GM04504 (cell line): ENCODE results near the gene ZNF324B.
"Not testable (repeated sequence)": the region's sequence is repeated elsewhere in the genome, so short reads cannot be mapped to it uniquely, and the experiment has no call there.

Experiments
- DNase-seq: peaks from one replicate; pipeline ENCODE4 v3.0.0-alpha.2; 2012; ENCODE audit warnings: low read depth

Gene ZNF324B

DNA sequence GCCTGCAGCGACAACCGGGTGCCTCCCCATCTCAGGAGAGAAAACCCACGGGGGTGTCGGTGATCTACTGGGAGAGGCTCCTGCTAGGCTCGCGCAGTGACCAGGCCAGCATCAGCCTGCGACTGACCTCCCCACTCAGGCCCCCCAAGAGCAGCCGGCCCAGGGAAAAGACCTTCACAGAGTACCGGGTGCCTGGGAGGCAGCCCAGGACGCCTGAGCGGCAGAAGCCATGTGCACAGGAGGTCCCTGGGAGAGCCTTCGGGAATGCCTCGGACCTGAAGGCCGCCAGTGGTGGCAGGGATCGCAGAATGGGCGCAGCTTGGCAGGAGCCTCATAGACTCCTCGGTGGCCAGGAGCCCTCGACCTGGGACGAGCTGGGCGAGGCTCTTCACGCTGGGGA lies 3.9 kb downstream of the ZNF324B start:
- no peak for DNase-seq

DNA sequence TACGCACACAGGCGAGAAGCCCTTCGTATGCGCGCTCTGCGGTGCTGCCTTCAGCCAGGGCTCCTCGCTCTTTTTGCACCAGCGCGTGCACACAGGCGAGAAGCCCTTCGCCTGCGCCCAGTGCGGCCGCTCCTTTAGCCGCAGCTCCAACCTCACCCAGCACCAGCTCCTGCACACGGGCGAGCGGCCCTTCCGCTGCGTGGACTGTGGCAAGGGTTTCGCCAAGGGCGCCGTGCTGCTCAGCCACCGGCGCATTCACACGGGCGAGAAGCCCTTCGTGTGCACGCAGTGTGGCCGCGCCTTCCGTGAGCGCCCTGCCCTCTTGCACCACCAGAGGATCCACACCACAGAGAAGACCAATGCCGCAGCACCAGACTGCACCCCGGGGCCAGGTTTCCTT lies 4.7 kb downstream of the ZNF324B start:
- DNase-seq: no peak

DNA sequence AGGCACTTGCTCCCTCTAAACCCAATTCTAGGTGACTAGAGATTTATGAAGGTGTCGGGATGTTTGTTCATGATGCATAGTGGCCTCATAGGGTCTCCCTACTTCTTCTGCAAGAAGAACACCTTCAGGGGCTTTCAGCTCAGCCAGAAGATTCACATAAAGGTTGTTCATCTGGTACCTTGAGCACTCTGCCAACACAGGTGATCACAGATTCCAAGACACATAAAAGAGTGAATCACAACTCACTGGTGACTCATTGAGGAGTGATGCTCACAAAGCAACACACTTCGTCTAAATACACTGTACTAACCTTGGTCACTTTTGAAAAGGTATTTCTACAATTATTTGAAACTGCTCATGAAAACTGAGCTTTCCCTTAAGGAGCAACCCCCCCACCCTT lies 8.6 kb downstream of the ZNF324B start:
- DNase-seq: no peak

DNA sequence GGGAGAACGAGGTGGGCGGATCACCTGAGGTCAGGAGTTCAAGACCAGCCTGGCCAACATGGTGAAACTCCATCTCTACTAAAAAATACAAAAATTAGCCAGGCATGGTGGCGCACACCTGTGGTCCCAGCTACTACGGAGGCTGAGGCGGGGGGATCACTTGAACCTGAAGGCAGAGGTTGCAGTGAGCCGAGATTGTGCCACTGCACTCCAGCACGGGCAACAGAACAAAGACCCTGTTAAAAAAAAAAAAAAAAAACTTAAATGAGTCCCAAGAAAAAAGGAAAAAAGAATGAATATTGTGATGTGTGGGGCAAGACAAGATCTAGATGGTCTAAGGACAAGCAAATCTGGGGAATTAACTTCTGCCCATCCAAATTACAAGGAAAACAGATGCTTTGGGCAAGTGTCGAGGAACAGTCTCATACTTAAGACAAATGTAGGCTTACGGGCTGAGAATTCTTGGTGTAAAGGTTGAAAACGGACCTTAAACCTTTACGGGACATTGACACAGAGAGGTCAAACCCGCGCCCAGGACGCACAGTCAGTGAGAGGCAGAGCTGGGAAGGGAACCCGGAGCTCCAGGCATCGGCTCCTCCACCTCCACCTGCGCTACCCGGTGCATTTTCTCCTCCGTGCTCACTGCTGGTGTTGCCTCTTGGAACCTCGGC lies 14.8 kb downstream of the ZNF324B start:
- DNase-seq: no peak

DNA sequence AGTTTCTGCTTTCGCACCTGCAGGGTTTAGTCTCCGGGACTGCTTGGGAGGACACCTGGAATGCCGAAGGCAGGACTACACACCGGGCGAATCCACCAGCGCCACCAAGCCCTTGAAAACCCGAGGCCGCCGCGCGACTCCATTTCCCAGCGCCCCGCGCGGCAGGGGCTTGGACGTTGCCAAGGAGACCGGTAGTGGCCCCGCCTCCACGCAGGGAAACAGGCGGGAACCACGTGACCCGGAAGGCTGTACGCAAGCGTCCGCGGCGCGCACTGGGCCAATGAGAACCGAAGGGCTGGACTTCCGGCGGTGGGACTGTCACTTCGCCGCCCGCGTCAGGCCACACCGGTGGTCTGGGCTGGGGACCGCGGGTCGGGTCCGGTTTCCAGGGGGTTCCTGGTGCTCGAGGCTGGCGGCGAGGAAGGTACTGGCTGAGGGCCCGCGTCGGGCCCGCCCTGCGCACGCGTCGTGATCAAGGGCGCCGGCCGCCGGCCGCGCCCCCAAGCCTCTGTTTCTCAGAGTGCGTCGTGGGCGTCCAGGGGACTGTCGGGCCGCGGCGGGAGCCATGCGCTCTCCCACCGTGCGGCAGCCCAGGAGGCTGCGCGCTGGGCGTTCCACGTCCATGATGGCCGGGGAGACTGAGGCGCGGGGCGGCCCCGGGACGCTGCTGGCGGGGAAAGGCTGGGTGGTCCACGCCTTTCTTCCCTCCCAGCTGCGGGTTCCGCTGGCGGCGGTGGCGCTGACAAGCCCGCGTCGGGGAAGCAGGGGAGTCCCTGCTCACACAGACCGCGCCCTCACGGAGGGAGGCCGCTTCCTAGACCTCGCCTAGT lies 15.6 kb downstream of the ZNF324B start, which contains the start of gene ZNF324:
ZNF324 (plus strand) TSS at position 321 of the 830 bp plus-strand sequence. CDS start 2,106 bp downstream, outside the sequence.
- DNase-seq: peak; percentile 86

DNA sequence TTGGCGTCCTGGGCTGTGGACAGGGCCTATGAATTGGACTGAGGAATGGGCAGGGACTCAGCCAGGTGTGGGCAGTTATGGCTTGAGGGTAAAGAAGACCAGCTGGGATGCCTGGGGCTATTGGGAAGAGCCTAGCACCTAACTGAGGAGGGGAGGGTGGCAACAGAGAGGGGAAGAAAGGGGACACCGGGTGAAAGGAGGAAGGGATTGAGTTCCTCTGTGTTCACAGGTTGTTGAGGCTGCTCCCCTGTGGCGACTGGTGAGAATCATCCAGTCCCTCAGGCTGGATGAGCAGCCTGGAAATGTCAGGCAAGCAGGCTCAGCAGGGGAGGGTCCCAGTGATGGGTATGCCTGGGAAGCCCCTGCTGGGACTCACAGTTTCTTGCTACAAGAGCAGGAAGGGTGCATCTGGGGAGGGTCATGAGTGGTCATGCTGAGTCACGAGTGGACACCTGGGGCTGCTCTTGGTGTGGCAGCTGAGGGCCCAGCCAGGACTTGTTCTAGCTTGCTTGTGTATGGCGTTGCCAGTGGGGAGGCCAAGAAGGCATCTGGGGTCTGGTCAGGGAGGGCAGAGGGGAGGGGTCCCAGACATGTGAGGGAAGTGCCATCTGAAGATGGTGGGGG lies 16.9 kb downstream of the ZNF324B start:
- no peak for DNase-seq

DNA sequence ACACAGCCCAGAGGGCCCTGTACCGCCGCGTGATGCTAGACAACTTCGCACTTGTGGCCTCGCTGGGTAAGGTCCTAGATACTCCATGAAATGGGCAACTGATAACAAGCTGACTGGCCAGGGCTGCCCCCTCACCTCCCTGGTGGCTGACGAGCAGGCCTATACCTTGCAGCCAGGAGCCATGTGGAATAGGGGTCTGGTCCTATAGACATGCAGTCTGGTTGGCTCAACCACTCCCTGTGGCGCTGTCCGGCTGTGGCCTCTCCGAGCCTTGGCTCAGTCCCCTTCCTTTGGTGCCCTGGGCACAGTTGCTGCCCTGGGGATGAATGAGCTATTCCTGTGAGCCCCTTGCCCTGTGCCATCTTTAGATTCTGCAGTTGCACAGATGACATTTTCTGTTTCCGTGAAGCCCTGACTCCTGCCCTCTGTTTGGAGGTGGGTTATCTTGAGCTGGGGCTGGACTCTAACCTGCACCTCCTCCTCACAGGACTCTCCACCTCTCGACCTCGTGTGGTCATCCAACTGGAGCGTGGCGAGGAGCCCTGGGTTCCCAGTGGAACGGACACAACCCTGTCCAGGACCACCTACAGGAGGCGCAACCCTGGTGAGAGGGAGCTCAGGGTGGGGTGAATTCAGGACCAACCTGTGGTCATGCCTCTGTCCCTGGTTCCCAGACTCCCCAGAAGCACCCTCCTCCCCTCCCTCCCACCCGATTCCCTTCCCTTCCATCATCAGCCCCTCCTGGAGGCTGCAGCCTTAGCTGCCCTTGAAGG lies 18.0 kb downstream of the ZNF324B start:
- no peak for DNase-seq

DNA sequence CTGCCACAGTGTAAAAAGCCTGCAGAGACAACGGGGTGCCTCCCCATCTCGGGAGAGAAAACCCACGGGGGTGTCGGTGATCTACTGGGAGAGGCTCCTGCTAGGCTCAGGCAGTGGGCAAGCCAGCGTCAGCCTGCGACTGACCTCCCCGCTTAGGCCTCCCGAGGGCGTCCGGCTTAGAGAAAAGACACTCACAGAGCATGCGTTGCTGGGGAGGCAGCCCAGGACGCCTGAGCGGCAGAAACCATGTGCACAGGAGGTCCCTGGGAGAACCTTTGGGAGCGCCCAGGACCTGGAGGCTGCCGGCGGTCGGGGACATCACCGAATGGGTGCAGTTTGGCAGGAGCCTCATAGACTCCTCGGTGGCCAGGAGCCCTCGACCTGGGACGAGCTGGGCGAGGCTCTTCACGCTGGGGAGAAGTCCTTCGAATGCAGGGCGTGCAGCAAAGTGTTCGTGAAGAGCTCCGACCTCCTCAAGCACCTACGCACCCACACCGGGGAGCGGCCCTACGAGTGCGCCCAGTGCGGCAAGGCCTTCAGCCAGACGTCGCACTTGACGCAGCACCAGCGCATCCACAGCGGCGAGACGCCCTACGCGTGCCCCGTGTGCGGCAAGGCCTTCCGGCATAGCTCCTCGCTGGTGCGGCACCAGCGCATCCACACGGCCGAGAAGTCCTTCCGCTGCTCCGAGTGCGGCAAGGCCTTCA lies 19.6 kb downstream of the ZNF324B start:
- DNase-seq: not testable (repeated sequence)

DNA sequence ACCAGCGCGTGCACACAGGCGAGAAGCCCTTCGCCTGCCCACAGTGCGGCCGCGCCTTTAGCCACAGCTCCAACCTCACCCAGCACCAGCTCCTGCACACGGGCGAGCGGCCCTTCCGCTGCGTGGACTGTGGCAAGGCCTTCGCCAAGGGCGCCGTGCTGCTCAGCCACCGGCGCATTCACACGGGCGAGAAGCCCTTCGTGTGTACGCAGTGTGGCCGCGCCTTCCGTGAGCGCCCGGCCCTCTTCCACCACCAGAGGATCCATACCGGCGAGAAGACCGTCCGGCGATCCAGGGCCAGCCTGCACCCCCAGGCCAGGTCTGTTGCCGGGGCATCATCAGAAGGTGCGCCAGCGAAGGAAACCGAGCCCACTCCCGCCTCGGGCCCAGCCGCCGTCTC lies 20.3 kb downstream of the ZNF324B start:
- no peak for DNase-seq

DNA sequence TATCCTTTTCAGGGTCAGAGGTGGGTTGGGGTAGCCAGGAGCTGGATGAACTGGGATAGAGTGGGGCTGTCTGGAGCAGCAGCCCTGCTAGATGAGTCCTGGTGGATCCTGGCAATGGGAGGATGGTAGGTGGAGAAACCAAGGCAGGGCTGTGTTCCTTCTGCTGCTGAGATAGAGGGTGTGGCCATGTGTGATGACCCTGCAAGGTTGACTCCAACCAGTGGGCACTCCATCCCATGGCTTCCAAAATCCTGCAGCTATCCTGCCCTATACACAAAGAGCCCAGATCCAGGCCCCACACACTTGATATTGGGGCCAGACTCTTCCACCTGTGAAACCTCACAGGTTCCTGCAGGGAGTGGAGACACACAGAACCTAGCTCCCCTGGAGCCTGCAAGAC lies 22.4 kb downstream of the ZNF324B start:
- DNase-seq: no peak

DNA sequence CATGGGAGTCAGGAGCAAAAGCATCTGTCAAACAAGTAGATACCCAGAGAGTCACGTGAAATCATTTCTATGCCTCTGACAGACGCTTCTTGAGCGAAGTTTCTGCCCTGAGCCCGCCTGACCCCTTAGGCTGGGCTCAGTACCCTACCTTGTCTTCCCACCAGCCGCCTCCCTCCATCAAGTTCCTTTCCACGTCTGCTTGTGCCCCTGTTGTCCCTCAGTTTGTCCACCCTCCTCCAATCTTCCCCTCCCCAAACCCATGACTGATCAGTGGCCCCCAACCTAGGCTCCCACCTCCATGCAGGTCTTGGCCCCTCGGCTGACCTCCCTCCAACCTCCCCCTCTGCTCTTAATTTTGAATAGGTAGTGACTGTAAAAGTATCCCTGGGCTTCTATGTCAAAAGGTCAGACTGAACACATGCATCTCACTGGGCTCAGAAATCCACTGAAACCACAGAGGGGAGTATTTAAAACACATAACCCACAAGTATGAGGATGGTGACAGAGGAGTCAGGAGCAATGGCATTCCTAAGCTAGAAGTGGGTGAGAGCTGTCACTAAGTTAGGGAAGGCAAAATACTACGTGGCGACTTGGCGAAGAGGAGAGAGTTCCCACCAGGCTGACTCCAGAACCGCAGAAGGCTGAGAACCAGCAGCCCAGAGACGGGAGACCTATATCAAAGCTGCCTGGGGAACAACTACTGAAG lies 23.0 kb downstream of the ZNF324B start:
- DNase-seq: no peak

DNA sequence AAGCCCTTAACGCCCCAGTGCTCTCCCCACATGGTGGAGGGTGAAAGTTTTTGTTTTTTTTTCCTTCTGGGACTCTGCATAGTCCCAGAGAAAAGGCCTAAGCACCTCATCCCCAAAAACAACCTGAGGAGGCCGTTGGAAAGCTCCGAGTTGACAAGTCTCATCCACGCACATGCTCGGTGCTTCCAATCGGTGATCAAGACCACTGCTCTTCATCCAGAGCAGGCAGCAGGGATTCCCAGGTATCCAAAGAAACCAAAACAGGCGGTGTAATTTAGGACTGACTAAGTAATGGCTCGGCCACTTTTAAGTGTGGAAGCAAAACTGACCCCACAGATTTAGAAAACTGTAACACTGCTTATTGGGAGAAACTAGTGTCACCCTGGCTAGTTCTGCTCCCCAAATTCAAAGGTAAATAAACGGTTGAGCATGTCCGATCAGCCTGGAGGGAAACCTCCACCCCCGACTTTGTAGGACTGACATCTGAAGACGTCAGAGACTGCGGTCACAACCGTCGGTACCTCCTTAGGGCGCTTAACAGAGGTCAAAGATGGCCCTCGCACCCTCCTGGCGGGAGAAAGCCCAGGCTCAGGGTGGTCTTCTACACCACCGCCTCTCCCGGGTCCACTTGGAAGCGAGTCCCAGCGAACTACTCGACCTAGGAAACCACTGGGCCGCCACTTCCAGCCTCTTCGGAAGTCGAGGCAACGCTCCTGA lies 23.7 kb downstream of the ZNF324B start:
- no peak for DNase-seq

DNA sequence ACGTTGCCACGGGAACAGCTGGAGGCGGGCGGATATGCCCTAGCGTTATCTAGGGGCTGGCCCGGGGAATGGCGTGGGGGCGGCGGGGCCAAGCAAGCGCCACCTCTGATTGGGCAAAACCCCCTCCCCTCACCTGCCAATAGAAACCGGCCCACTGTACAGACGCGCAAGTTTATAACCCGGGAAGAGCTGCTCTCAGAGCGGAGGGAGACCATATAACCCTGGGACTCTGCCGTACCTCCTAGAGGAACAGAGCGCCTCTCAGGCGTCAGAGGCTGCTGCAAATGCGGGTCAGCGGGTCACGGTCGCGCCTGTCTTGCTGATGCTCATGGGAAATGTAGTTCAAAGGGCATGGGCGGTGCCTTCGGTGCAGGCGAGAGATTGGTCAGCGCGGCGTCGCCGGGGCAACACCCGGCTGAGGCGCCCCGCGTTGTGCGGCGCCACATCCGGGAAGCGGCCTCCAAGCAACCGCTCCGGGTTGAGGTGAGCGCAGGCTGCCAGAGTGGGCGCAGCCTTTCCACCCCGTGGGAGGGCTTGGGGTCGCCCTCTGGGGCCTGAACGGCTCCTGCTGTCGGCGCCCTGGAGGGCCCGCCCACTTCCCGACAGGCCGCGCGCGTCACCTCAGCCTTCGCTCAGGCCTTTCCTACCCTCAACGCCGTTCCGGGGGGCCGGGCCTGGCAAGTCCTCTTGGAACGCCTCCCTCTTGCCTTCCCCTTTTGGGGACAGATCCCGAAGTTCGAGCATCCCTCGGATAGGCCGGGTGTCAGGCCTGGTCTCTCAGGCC lies 24.5 kb downstream of the ZNF324B start, which contains the start of gene ZNF446:
ZNF446 (plus strand) TSS at position 639 of the 784 bp plus-strand sequence. CDS start 867 bp downstream, outside the sequence.
- peak; percentile 94 for DNase-seq

DNA sequence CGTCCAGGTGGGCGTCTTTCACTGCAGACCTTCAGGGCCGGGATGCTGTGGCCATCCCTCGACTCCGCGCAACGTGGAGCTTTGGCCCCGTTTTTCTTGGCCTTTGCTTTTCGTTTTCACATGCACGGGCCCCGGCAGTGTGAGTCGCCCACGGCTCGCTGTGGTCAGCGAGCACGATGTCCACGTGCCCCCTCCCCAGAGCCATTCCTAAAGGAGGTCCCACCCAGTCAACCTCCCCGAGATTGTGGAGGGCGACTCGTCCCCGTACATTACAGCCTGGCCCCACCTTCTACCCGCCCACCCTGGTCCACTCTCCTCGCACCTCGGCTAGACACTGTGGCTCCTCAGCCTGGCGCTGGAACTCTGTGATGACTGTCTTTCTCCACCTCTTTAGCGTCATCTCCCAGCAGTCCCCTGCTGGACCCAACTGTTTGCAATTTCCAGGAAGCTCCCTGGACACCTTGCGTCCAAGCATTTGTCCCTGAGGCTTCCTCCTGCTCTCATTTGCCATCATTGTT lies 25.1 kb downstream of the ZNF324B start:
- DNase-seq: no peak

DNA sequence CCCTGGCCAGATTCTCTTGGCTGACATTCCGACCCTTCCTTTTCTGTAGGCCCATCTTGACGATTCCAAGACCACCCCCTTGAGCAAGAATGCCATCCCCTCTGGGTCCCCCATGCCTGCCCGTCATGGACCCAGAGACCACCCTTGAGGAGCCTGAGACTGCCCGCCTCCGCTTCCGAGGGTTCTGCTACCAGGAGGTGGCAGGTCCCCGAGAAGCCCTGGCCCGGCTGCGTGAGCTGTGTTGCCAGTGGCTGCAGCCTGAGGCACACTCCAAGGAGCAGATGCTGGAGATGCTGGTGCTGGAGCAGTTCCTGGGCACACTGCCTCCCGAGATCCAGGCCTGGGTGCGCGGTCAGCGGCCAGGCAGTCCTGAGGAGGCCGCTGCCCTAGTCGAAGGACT lies 25.7 kb downstream of the ZNF324B start:
- DNase-seq: no peak

DNA sequence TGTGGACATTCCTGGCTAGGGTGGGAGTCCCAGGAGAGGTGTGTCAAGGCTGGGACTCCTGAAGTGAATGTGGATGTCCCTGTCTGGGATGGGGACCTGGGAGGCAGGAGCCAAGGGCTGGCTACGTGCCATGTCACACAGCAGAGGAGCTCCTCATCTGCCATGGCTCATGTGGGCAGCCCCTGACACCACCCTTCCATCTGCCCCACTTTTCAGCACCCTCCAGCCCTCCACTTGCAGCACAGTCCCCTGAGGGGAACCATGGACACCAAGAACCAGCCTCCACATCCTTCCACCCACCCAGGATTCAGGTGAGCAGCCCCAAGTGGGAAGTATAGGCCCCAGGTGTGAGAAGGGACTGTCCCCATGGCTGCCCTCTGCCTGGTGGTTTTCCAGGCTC lies 26.4 kb downstream of the ZNF324B start:
- no peak for DNase-seq

DNA sequence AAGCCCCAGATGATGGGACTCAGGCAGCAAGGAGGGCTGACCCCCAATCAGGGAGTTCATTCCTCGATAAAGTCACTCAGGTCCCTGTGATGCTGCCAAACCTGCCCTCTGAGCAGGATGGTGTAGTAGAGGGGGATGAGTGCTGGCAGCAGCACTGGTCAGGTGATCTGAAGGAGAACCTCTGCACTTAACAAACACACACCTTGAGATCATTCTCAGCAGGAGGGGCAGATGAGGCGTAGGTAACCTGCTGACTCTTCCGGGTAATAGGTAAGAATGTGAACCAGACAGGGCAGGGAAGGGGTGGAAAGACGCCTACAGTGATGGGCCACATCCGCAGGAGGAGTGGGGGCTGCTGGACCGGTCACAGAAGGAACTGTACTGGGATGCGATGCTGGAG lies 27.9 kb downstream of the ZNF324B start:
- no peak for DNase-seq

DNA sequence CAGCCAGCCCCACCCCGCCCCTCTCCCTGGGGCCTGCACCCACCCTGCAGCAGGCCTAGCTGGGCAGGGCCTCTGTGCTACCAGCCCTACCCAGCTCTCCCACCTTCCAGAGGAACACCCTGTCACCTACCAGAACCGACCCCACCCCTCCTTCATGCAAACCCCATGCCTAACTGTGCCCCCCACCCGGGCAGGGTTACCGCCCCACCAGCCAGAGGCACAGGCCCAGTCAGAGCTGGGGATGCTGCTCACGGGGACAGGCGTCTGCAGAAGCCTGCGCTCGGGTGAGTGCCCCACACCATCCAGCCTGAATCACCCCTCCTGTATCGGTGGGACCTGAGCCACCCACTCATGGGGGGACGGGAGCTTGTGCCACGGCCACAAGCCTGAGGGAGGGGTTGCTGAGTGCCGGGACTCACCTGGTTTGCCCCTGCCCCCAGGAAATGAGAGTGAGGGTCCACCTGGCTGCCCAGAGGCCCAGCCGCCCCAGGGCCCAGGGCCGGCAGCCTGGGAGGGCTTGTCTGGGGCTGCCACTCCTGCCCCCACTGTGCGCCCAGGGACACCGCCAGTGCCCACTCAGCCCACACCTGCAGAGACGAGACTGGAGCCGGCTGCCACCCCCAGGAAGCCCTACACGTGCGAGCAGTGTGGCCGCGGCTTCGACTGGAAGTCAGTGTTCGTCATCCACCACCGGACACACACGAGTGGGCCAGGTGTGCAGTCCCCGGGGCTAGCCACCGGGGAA lies 28.5 kb downstream of the ZNF324B start:
- DNase-seq: no peak
